ENCODE measurements around the gene PDP2. TPM values are rescaled to one million over a fixed set of nuclear protein-coding genes. Genes with fewer than 3 reads are reported as not detected.

The PDP2 gene
- total RNA-seq, 1 donor from 2014 or later = 11.7 TPM

DNA sequence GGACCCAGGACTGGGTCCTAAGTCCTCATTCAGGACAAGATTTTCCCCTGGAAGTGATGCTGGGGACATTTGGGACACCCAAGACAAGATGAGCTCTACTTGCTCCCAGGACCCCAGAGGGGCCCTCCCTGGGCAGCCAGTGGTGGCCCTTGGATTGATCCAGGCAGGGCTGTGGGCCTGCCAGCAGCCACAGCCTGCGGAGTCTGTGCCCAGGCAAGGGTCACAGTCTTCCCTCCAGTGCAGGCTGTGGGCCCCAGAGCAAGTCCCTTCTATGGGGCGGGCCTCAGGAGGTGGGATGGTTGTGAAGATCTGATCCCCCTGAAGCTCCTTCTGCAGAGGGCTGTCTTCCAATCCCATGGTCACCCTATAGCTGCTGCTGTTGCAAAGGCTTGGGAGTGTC, 23.5 kb upstream of the PDP2 start:
- TF ChIP-seq CTCF (IDR thresholded peaks at IDR 0.05; ENCODE audit: insufficient read depth, low read length, poor library complexity, severe bottlenecking) = no peak
- no peak for DNase-seq (ENCODE audit: low read depth)
- Histone ChIP-seq H3K4me3 (ENCODE audit: low read depth, low read length) (no peak overlapping the region), H3K27me3 (ENCODE audit: control insufficient read depth, insufficient read depth, low read length) (peaks cover 4% of the 10 kb centered on the region), H3K36me3 (ENCODE audit: control insufficient read depth, insufficient read depth, low read length) (no peaks in the 10 kb centered on the region)

DNA sequence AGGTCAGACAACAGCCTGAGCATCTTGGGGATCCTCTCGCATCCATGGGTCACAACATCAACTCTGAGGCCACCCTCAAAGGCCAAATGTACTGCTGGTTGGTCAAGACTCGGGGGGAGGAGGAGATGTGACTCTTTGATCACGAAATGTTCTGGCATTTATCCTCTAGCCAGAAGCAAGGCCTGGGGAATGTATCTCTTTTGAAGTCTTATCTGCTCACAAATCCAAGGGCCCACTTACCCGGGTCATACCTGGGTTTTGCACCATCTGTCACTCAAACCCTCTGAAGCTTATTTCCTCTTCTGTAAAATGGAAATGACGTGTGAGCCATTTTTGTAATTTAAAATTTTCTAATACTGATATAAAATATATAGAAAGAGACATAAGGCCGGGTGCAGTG, 22.9 kb upstream of the PDP2 start:
- peaks cover 4% of the 10 kb centered on the region for H3K27me3 ChIP-seq (ENCODE audit: control insufficient read depth, insufficient read depth, low read length)
- no peak overlapping the region for H3K4me3 ChIP-seq (ENCODE audit: low read depth, low read length)
- H3K36me3 ChIP-seq (ENCODE audit: control insufficient read depth, insufficient read depth, low read length) = no peaks in the 10 kb centered on the region
- no peak for TF ChIP-seq CTCF (IDR thresholded peaks at IDR 0.05; ENCODE audit: insufficient read depth, low read length, poor library complexity, severe bottlenecking)
- no peak for DNase-seq (ENCODE audit: low read depth)

GRCh38 chr16:66858740-66859396, 21.4 kb upstream of the PDP2 start:
- no peaks in the 10 kb centered on the region for H3K27me3 ChIP-seq (ENCODE audit: control insufficient read depth, insufficient read depth, low read length)
- no peak overlapping the region for H3K4me3 ChIP-seq (ENCODE audit: low read depth, low read length)
- TF ChIP-seq CTCF (IDR thresholded peaks at IDR 0.05; ENCODE audit: insufficient read depth, low read length, poor library complexity, severe bottlenecking) = no peak
- DNase-seq (ENCODE audit: low read depth) = no peak
- H3K36me3 ChIP-seq (ENCODE audit: control insufficient read depth, insufficient read depth, low read length) = no peaks in the 10 kb centered on the region

GRCh38 chr16:66859397-66860068, 20.8 kb upstream of the PDP2 start:
- no peak overlapping the region for H3K4me3 ChIP-seq (ENCODE audit: low read depth, low read length)
- no peaks in the 10 kb centered on the region for H3K27me3 ChIP-seq (ENCODE audit: control insufficient read depth, insufficient read depth, low read length)
- no peak for DNase-seq (ENCODE audit: low read depth)
- H3K36me3 ChIP-seq (ENCODE audit: control insufficient read depth, insufficient read depth, low read length) = no peaks in the 10 kb centered on the region
- no peak for TF ChIP-seq CTCF (IDR thresholded peaks at IDR 0.05; ENCODE audit: insufficient read depth, low read length, poor library complexity, severe bottlenecking)

DNA sequence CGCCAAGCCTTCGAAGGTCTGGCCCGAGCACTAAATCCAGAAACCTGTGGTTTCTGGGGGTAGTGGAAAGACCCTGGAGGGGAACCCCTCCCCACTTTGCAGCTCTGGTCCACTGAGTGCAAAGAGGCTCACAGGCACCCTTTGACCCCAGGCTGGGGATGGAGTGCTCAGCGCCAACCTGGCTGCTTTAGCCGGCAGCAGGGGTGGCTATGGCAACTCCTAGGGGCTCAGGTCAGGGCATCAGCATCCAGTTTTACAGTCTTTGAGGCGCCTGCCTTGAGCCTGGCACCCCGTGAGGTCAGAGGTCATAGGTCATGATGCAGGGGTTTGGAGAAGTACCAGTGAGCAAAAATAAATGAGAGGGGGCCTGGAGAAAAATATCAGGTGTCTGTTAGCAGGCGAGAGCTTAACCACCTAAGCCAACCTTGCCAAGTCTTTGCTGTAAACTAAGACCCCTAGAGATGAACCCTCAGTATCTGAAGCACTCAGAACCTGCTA, 18.2 kb upstream of the PDP2 start:
- no peak for DNase-seq (ENCODE audit: low read depth)
- TF ChIP-seq CTCF (IDR thresholded peaks at IDR 0.05; ENCODE audit: insufficient read depth, low read length, poor library complexity, severe bottlenecking) = no peak
- H3K4me3 ChIP-seq (ENCODE audit: low read depth, low read length) = no peak overlapping the region
- H3K27me3 ChIP-seq (ENCODE audit: control insufficient read depth, insufficient read depth, low read length) = no peaks in the 10 kb centered on the region
- H3K36me3 ChIP-seq (ENCODE audit: control insufficient read depth, insufficient read depth, low read length) = no peaks in the 10 kb centered on the region
